T-helper 22 cell (primary cell): ENCODE data around the gene TBC1D9B.

Source experiments
- DNase-seq: peaks from one replicate; pipeline ENCODE4 v3.0.0-alpha.2; 2020; ENCODE audit warnings: low read depth

The TBC1D9B gene

GRCh38 chr5:179906795-179907555 is 722 bp downstream of the TBC1D9B start:
- no peak for DNase-seq

GRCh38 chr5:179906294-179906794 is 1.4 kb downstream of the TBC1D9B start:
- no peak for DNase-seq

- DNase-seq, result no peak
These were observed 2.5 kb downstream of the TBC1D9B start for GRCh38 chr5:179905161-179905560.

- no peak for DNase-seq
These were observed 3.1 kb downstream of the TBC1D9B start for GRCh38 chr5:179904463-179905160.

GRCh38 chr5:179902763-179903158 is 4.9 kb downstream of the TBC1D9B start:
- DNase-seq, result no peak

- no peak for DNase-seq
These were observed 5.6 kb downstream of the TBC1D9B start for GRCh38 chr5:179901915-179902762.

- DNase-seq, result no peak
These were observed 6.2 kb downstream of the TBC1D9B start for GRCh38 chr5:179901462-179901861.

- no peak for DNase-seq
These were observed 7.0 kb downstream of the TBC1D9B start for GRCh38 chr5:179900711-179901110.

- no peak for DNase-seq
These were observed 7.5 kb downstream of the TBC1D9B start for GRCh38 chr5:179900206-179900605.

- no peak for DNase-seq
These were observed 11.8 kb downstream of the TBC1D9B start for GRCh38 chr5:179895861-179896260.

GRCh38 chr5:179893958-179894895 is 13.5 kb downstream of the TBC1D9B start:
- DNase-seq, result no peak

GRCh38 chr5:179893076-179893957 is 14.4 kb downstream of the TBC1D9B start:
- DNase-seq, result no peak

- no peak for DNase-seq
These were observed 15.4 kb downstream of the TBC1D9B start for GRCh38 chr5:179892255-179892654.

- DNase-seq, result no peak
These were observed 16.7 kb downstream of the TBC1D9B start for GRCh38 chr5:179890751-179891682.

GRCh38 chr5:179889885-179890284 is 17.8 kb downstream of the TBC1D9B start:
- DNase-seq, result no peak

GRCh38 chr5:179887802-179888201 is 19.9 kb downstream of the TBC1D9B start:
- DNase-seq, result no peak

- no peak for DNase-seq
These were observed 20.6 kb downstream of the TBC1D9B start for GRCh38 chr5:179887095-179887494.

- no peak for DNase-seq
These were observed 21.3 kb downstream of the TBC1D9B start for GRCh38 chr5:179886190-179886911.
